Measurements from ENCODE around the gene PHACTR2.
"Not testable (repeated sequence)": the region's sequence is repeated elsewhere in the genome, so short reads cannot be mapped to it uniquely, and the experiment has no call there.

The PHACTR2 gene

DNA sequence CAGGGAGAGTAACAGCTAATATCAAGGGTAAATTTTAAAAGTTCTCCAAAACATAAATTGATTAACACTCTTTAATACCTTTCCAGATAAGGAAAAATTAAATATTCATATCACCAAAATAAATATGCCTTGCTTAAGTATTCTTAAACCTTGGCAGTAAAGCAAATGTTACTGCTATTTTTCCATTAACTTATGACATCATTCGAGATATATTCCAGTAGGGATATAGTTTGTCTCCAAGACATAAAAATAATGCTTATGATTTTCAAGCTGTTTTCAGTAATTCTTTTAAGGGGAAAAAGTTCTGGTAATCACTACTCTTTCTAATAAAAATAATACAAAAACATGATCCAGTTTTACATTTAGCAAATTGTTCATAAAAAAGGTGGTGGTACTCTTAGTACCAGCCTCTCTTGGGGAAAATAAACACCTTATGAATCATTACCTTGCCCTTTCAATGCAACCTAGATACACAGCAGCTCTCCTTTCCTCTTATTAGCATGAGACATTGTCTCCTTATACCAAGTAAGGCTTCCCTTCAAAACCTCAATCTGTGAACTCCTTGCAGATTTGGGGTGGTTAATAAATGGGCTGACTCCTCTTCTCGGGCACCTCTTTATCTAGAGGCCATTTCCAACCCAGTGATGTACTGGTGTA lies 133.9 kb downstream of the PHACTR2 start:
- peak; percentile 23 for DNase-seq (ENCODE audit: low read depth)

DNA sequence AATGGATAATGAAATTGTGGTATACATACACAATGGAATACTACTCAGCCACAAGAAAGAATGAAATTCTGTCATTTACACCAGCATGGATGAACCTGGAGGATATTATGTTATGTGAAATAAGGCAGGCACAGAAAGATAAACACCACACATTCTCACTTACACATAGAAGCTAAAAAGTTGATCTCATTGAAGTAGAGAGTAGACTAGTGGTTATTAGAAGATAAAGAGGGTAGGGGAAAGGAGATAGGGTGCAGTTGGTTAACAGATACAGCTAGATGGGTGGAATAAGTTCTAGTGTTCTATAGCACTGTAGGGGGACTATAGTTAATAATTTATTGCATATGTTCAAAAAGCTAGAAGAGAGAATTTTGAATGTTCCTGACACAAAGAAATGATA lies 139.9 kb downstream of the PHACTR2 start:
- no peak for DNase-seq (ENCODE audit: low read depth)

DNA sequence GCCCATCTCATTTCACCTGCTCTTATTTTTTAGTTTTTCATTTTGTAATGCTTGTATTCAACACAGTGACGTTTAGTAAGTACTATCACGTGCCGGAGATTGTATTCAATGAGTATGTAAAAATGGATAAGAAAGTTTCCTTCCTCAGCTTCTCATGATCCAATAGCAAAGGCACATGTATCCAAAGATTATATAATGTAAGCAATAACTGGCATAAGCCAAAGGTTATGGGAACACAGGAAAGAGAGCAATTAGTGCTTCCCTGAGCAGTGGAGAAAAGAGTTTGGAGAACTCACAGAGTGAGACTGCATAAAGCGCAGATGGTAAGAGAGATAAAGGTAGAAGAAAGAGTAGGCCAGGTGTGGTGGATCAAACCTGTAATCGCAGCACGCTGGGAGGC lies 143.6 kb downstream of the PHACTR2 start:
- DNase-seq (ENCODE audit: low read depth): no peak

DNA sequence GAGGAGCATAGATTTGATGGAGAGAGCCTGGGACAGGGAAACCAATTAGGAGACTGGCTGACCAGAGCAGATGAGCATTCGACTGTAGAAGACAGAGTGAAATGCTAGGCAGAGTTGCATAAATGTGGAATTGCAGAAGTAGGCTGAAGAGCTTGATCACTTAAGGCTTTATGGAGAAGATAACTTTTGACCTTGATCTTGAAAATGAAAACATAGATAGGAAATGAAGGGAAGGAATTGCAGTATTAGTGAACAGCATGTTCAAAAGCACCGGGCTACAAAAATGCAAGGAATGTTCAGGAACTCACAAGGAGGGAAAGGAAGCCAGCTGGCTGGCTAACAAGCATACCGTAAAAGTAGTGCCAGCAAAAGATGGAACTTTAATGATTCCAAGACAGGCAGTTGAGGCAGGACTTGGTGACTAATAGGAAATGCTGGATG lies 144.8 kb downstream of the PHACTR2 start:
- peak; percentile 59 for DNase-seq (ENCODE audit: low read depth)

DNA sequence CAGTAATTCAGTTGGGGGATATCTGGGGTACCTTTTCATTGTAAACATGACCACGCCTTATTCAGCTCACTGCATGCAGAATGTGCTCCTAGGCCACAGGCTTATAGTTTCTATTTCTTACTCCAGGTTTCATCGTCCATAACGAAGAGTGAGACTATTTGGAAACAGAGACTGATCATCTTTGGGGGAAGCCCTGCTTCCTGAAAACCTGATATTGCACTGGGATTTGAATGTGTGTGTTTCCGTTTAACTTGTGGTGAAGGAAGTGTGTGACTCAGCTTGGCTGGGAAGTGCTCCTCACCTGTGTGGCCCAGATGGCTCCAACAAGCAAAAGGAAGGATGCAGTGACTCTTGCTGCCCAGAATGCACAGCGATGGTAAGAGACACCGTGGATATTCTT lies 145.8 kb downstream of the PHACTR2 start:
- DNase-seq (ENCODE audit: low read depth): peak; percentile 28

DNA sequence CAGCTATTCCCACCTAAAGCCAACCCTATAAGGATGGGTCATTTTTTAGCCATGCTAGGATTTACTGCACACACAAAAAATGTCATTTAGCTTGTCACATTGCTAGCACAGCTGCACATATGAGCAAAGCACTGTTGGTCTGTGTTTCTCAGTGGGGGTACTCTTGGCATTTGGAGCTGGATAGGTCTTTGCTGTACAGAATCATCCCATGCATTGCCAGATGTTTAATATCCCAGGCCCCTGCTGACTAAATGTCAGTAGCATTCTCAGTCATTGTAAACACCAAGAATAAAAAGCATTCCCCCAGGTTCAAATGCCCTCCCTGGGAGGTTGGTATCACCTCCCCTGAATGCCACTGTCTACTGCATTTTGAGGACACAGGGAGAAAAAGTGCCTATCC lies 150.8 kb downstream of the PHACTR2 start:
- no peak for DNase-seq (ENCODE audit: low read depth)

DNA sequence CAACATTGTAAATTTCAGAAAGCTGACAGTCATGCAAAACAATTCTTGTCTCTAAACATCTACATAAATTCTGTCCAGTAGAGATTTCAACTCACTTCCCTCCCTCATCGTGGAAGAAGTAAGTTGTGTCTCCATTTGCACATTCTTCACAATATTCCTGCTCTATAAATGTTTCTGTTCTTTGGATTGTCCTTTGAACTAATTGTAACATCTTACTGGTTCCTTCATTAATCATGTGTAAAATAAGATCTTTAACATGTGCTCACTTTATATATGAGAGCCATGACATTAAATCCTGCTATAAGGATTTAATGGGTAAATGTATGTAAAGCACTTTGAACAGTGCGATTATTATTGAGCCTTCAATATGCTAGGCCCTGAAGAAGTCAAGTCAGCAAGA lies 158.4 kb downstream of the PHACTR2 start:
- no peak for DNase-seq (ENCODE audit: low read depth)

DNA sequence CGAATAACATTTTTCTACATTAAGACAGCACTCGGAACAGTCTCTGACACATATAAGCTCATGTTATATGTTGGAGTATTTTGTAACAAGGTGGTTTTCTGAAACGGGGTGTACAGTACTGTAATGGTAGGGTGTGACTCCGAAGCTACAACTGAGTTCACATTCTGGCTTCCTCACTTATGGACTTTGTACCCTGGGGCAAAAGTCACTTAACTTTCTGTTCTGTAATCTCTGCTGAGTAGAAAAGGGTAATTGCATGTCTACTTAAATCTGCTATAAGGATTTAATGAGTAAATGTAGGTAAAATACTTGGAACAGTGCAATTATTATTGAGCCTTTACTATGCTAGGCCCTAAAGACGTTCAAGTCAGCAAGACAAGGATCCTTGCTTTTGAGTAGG lies 160.6 kb downstream of the PHACTR2 start:
- DNase-seq (ENCODE audit: low read depth): no peak

DNA sequence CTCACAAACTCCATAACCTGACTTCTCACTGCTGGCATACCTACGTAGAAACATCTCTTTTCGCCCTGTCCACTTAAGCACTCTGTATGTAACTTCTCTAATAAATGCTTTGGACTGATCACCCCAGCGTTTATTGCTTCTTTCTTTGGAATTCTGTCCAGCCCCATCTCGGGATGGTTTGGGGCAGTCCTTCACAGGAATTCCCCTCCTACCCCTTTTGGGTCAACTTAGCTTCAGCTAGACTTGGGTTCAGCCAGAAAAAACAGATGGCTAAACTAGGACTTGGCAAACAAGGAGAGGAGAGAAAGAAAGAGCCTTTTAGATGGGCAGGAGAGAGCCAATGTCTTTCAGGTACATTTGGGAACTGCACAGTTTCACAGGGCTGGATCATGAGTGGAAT lies 161.4 kb downstream of the PHACTR2 start:
- DNase-seq (ENCODE audit: low read depth): no peak

DNA sequence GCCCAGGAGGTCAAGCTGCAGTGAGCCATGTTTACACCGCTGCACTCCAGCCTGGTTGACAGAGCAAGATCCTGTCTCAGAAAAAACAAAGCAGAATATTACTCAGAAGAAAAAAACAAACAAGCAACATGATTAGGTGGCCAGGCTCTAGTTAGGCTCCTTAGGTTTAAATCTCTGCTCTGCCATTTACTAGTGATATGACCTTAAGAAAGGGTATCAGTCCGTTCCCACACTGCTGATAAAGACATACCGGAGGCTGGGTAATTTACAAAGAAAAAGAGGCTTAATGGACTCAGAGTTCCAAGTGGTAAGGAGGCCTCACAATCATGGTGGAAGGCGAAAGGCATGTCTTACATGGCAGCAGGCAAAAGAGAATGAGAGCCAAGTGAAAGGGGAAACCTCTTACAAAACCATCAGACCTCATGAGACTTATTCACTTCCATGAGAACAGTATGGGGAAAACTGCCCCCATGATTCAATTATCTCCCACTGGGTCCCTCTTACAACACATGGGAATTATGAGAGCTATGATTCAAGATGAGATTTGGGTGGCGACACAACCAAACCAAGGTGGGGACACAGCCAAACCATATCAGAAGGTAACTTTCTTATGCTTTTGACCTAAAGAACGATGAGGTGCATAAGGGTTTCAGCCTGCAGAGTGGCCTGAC lies 163.0 kb downstream of the PHACTR2 start:
- DNase-seq (ENCODE audit: low read depth): no peak

DNA sequence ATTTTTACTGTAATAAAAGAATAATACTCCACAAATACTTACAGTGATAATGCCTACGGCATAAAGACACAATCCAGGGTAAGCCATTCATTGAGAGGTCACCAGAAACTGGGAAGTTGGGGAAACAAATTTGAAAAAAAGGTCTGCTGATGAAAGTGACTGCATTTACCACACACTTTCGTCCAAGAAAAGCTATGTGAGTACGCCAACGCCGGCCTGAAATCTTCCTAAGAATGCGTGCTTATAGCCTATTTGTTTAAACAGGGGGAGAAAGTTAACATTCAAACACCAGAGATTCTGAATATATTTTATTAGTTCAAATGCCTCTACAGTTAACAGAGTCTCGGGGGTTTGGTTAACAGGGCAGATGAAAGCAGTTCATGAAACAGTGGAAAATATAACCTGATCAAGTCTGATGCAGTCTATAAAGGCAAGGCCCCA lies 164.7 kb downstream of the PHACTR2 start:
- peak; percentile 68 for DNase-seq (ENCODE audit: low read depth)

DNA sequence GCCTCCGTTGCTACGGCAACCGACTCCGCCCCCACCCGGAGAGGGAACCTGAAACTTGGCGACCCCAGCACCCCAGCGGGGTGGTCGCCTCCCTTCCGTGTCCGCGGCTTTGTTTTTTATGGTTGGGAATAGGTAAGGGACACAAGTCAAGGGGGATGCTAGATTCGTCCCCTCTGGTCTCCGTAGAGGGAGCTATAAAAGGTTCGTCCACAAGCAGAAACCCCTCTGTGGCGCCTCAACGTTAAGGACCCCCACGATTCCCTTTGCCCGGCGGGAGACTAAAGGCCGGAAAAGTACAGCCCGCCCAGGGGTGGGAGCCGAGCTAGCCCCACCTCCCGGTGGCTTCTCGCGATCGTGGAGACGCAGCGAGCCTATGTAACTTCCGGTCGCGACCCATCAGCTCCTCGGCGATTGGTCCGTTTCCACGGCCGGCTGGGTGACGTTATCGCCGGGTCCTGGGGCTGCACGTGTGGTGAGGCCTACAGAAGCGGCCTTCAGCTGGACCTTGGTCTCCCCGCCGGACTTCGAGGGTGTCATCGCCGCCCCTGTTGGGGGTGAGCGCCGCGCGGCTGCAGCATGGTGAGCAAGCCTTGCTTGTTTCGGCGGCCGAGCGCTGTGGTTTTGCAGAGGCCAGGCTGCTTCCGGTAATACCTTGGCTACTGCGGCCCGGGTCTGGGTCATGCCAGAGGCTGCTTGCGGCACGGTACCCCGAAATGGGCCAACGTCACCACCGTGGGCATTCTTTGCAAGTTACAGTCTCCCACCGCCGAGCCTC lies 165.3 kb downstream of the PHACTR2 start, which contains the start of gene LTV1:
TSS of gene LTV1 (plus strand) at position 437 of the 775 bp plus-strand sequence. CDS start at position 577, 140 bp downstream.
- DNase-seq (ENCODE audit: low read depth): peak; percentile 97

DNA sequence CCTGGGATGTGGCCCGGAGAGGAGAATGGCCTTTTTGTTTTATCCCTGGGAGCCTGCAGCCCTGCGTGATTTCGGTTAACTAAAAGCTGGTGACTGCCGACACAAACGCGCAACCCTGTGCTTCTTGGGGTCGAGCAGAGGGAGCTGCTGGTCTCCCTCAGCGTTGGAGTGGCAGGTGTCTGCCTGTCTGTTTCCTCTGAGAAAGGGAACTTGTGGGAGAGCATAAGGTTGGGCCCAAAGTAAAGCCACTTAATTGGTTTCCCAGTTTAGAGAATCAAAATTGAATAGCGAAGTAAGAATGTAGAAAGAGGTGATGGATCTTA lies 165.9 kb downstream of the PHACTR2 start:
- peak; percentile 16 for DNase-seq (ENCODE audit: low read depth)

DNA sequence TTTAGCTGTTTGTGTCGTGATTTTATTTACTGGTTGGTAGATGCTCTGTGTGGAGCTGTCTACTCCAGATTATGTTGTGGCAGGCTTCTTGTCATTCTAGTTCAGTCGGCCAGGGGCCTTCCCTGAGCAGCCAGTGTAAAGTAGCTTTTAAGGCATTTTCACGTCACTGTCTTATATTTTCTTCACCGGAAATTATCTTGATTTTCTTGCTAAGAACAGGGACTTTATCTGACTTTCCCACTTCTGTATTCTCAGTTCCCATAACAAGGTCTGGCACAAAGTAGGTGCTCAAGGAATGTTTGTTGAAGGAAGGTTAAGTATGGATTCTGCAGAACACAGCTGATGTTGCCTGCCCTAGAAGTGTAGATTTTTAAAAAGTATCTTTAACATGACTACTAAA lies 166.2 kb downstream of the PHACTR2 start:
- peak; percentile 31 for DNase-seq (ENCODE audit: low read depth)

DNA sequence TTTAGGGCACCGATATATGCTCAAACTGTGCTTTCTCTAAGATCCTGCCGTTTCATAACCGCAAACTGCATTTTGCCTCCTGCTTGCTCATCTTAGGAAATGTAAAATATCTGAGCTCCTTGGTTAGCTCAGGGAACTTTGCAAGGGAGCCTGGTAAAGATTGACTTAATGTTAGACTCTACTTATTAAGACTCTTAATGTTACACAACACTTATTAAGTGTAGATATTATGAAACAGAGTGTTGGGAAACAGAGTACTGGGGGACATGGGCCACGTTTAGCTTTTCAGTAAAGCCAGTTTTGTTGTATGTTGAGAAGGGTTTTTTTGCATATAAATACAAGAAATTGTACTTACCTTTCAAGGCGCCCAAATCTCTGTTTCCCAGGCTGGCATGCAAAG lies 167.3 kb downstream of the PHACTR2 start:
- DNase-seq (ENCODE audit: low read depth): no peak

DNA sequence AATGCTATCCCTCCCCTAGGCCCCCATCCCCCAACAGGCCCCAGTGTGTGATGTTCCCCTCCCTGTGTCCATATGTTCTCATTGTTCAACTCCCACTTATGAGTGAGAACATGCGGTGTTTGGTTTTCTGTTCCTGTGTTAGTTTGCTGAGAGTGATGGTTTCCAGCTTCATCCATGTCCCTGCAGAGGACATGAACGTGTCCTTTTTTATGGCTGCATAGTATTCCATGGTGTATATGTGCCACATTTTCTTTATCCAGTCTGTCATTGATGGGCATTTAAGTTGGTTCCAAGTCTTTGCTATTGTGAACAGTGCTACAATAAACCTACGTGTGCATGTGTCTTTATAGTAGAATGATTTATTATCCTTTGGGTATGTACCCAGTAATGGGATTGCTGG lies 173.9 kb downstream of the PHACTR2 start:
- not testable (repeated sequence) for DNase-seq (ENCODE audit: low read depth)

DNA sequence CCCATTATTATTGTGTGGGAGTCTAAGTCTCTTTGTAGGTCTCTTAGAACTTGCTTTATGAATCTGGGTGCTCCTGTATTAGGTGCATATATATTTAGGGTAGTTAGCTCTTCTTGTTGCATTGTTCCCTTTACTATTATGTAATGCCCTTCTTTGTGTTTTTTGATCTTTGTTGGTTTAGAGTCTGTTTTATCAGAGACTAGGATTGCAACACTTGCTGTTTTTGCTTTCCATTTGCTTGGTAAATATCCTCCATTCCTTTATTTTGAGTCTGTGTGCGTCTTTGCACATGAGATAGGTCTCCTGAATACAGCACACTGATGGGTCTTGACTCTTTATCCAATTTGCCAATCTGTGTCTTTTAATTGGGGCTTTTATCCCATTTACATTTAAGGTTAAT lies 177.3 kb downstream of the PHACTR2 start:
- not testable (repeated sequence) for DNase-seq (ENCODE audit: low read depth)

DNA sequence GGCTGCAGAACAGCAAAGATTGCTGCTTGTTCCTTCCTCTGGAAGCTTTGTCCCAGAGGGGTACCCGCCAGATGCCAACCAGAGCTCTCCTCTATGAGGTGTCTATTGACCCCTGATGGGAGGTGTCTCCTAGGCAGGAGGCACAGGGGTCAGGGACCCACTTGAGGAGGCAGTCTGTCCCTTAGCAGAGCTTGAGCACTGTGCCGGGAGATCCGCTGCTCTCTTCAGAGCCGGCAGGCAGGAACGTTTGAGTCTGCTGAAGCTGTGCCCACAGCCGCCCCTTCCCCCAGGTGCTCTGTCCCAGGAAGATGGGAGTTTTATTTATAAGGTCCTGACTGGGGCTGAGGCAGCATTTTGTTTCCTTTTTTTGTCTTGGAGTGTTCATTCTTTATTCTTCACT lies 179.0 kb downstream of the PHACTR2 start:
- DNase-seq (ENCODE audit: low read depth): not testable (repeated sequence)

DNA sequence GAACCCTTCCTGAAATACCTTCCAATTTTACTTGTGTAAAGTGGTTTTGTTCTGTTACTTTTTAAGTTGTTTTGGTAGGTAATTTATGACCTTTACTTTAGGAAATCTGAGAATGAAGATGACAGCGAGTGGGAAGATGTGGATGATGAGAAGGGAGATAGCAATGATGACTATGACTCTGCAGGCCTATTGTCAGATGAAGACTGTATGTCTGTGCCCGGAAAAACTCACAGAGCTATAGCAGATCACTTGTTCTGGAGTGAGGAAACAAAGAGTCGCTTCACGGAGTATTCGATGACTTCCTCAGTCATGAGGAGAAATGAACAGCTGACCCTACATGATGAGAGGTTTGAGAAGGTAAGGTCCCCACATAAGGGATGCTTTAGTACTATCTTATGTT lies 179.9 kb downstream of the PHACTR2 start:
- no peak for DNase-seq (ENCODE audit: low read depth)

DNA sequence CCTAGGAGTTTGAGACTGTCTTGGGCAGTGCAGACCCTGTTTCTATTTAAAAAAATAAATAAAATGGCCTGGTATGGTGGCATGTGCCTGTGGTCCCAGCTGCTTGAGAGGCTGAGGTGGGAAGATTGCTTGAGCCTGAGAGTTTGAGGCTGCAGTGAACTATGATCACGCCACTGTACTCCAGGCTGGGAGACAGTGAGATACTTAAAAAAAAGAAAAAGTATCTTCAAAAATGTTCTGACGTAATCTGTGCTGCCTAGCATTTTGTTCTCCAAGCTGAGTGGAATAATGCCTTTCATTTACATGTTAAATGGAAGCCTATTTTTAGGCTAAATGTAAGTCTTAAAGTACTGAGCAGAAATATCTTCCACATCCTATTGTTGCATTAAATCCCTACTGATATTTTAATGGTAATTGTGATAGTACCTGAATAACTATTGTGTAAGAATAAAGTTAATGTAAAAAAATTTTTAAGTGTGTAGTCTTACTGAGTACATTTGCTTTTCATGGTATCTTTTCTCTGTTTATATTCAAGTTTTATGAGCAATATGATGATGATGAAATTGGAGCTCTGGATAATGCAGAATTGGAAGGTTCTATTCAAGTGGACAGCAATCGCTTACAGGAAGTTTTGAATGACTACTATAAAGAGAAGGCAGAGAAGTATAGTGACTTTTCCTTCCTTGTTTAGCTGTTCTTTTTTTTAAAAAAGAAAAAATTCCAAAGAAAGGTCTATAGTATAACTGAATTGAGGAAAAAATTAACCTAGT lies 182.3 kb downstream of the PHACTR2 start:
- no peak for DNase-seq (ENCODE audit: low read depth)

DNA sequence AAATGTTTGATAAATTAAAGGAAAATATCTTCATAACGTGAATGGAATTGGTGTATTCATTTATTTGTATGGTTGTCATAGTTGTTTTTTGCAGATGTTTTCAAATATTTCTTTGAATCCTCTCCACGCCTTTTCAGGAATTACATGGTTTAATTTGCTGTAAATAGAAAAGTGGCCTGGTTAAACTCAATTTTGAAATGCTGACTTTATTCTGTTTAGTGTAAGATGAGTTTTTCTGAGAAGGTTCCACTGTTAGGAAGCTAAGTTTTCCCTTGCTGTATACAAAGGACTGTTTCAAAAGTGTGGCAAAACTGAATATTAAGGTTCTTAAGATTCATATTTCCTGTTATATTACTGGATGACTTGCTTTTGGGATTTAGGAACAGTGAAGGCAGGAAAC lies 186.0 kb downstream of the PHACTR2 start:
- DNase-seq (ENCODE audit: low read depth): no peak

DNA sequence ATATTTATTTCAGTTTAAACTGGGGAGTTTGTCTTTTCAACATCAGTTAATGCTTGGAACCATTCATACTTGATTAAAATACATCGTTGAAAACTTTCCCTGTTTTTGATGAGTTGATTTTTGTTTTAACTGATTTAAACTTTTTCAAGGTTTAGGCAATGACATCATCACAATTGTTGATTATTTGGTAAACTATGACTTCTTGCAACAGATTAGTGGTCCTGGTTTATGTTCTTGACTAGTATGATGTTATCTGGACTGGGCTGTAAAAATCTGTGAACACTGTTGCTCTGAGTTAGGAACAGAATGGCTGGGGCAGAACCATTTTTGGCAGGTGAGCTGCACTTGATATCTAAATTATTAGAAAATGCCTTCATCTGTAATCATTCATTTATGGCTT lies 186.5 kb downstream of the PHACTR2 start, which contains the start of gene ZC2HC1B:
TSS of gene ZC2HC1B (plus strand) at position 241 of the 400 bp plus-strand sequence. CDS start at position 307, 66 bp downstream.
- no peak for DNase-seq (ENCODE audit: low read depth)

Data from iris pigment epithelial cell (primary cell).